Nephron progenitor cell (in vitro differentiated cells): Measurements from ENCODE around the gene UMPS.
A peak's percentile ranks its signal among the peaks of the same experiment; 100 is the strongest.

Experiments
- DNase-seq: peaks from one replicate; pipeline ENCODE4 v3.0.0; 2021
- H3K27ac Mint-ChIP-seq: 2 replicates; pipeline ENCODE4 v1.8.0; 2021; ENCODE audit warnings: mild to moderate bottlenecking, moderate library complexity, mixed read lengths
- H3K27me3 Mint-ChIP-seq: 2 replicates; pipeline ENCODE4 v1.8.0; 2021; ENCODE audit warnings: mild to moderate bottlenecking, low read depth, mixed read lengths; ENCODE audit not compliant: poor library complexity
- H3K36me3 Mint-ChIP-seq: 2 replicates; pipeline ENCODE4 v1.8.0; 2021; ENCODE audit warnings: low read depth, mixed read lengths
- H3K4me1 Mint-ChIP-seq: 2 replicates; pipeline ENCODE4 v1.8.0; 2021; ENCODE audit warnings: mixed read lengths
- H3K4me3 Mint-ChIP-seq: 2 replicates; pipeline ENCODE4 v1.8.0; 2021; ENCODE audit warnings: mild to moderate bottlenecking, moderate library complexity, mixed read lengths
- H3K9me3 Mint-ChIP-seq: 2 replicates; pipeline ENCODE4 v1.8.0; 2021; ENCODE audit warnings: mild to moderate bottlenecking, moderate library complexity, mixed read lengths
- CTCF ChIP-seq: fragments of 200-600 bp; sonication (generic); IDR thresholded peaks from 2 replicates; pipeline ENCODE4 v1.5.0; 2021; ENCODE audit warnings: antibody characterized with exemption

The UMPS gene

DNA sequence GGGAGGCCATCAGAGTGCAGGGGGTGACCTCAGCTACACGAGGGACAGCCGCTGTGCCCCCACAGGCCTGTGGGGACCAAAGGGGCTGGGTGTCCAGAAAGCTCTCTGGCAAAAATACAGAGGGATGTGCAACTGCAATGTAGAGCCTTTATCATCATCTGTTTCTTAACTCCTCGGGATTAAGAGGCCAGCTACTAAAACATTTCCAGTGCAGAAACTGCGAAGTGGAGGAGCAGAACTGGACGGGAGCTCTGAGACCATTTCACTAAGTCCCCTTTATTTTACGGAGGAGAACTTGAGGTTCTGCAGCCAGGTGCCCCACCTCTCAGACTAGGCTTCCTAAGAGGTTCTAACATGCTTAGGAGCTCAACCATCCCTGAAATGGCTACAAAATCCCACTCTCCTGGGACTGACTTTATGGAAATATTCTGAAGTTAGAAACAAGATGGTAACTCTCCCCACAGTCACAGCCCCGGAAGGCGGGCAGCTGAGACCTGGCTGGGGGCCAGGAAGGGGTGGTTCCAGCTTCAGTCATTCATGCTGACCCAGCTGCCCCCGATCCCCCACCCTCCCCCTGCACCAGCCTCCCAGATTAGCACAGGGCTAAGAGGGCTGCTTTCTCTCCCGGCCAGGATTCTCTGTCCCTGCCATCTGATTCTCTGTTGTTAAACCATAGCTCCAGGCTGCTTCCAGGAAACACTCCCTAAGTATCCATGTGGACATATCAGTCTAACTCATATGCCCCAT lies 40.3 kb downstream of the UMPS start:
- Mint-ChIP-seq H3K4me3 (peak overlapping the region; percentile 10), H3K27me3 (peaks cover 3% of the 10 kb centered on the region), H3K4me1 (peaks cover 60% of the 10 kb centered on the region), H3K27ac (peak overlapping the region; percentile 41), H3K9me3 (no peaks in the 10 kb centered on the region), H3K36me3 (peaks cover 42% of the 10 kb centered on the region)
- no peak for DNase-seq
- no peak for TF ChIP-seq CTCF

- Mint-ChIP-seq H3K36me3 (peaks cover 36% of the 10 kb centered on the region), H3K4me3 (peak overlapping the region; percentile 10), H3K9me3 (no peaks in the 10 kb centered on the region), H3K27ac (peak overlapping the region; percentile 41), H3K27me3 (peaks cover 3% of the 10 kb centered on the region), H3K4me1 (peaks cover 60% of the 10 kb centered on the region)
- TF ChIP-seq CTCF: no peak
- DNase-seq: no peak
These were observed 40.8 kb downstream of the UMPS start for GRCh38 chr3:124771083-124771445.

- H3K27me3 Mint-ChIP-seq: peaks cover 3% of the 10 kb centered on the region
- no peak overlapping the region for H3K4me3 Mint-ChIP-seq
- H3K9me3 Mint-ChIP-seq: no peaks in the 10 kb centered on the region
- TF ChIP-seq CTCF: no peak
- no peak for DNase-seq
- peaks cover 56% of the 10 kb centered on the region for H3K4me1 Mint-ChIP-seq
- peak overlapping the region; percentile 93 for H3K27ac Mint-ChIP-seq
- H3K36me3 Mint-ChIP-seq: peaks cover 42% of the 10 kb centered on the region
These were observed 42.0 kb downstream of the UMPS start for GRCh38 chr3:124772081-124772831.

GRCh38 chr3:124773351-124774326 lies 43.4 kb downstream of the UMPS start:
- no peak for DNase-seq
- no peak for TF ChIP-seq CTCF
- peaks cover 3% of the 10 kb centered on the region for H3K27me3 Mint-ChIP-seq
- no peaks in the 10 kb centered on the region for H3K9me3 Mint-ChIP-seq
- H3K27ac Mint-ChIP-seq: peak overlapping the region; percentile 52
- no peak overlapping the region for H3K4me3 Mint-ChIP-seq
- H3K36me3 Mint-ChIP-seq: peaks cover 37% of the 10 kb centered on the region
- H3K4me1 Mint-ChIP-seq: peaks cover 68% of the 10 kb centered on the region

DNA sequence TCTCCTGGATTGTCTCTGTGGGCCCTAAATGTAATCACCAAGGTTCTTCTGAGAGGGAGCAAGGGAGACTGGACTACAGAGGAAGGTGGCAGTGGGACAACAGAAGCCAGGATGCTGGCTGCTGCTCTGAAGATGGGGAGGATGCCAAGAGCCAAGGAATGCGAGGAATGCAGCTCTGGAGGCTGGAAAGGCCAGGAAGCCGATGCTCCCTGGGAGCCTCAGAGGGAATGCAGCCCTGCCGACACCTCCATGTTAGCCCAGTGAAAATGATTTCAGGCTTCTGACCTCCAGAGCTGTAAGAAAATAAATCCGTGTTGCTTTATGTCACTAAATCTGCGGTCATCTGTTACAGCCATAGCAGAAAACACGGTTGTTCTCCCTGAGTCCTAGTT lies 44.1 kb downstream of the UMPS start:
- Mint-ChIP-seq H3K4me1 (peaks cover 75% of the 10 kb centered on the region), H3K27me3 (peaks cover 3% of the 10 kb centered on the region), H3K9me3 (no peaks in the 10 kb centered on the region), H3K36me3 (peaks cover 37% of the 10 kb centered on the region), H3K4me3 (no peak overlapping the region), H3K27ac (peak overlapping the region; percentile 52)
- no peak for TF ChIP-seq CTCF
- peak; percentile 28 for DNase-seq
